ENCODE measurements around the gene EIF4EBP2.

EIF4EBP2 gene

GRCh38 chr10:70367195-70367796, 36.6 kb upstream of the EIF4EBP2 start:
- Histone ChIP-seq H3K9ac (ENCODE audit: low read length) (no peak overlapping the region), H3K36me3 (ENCODE audit: insufficient read depth, low read length) (no peaks in the 10 kb centered on the region), H3K27ac (ENCODE audit: low read depth, low read length) (peak overlapping the region; percentile 8), H3K9me3 (ENCODE audit: low read length) (no peaks in the 10 kb centered on the region), H3K4me3 (ENCODE audit: low read depth in 1 of 2, low read length in 2 of 2) (no peak overlapping the region), H3K4me1 (ENCODE audit: insufficient read depth, low read length) (peaks cover 17% of the 10 kb centered on the region), H3K27me3 (ENCODE audit: control insufficient read depth in 1 of 2, insufficient read depth in 2 of 2, low read length in 2 of 2) (no peaks in the 10 kb centered on the region)

GRCh38 chr10:70368774-70369482, 35.0 kb upstream of the EIF4EBP2 start:
- peak overlapping the region; percentile 39 for H3K27ac ChIP-seq (ENCODE audit: low read depth, low read length)

GRCh38 chr10:70369498-70370018, 34.4 kb upstream of the EIF4EBP2 start:
- Histone ChIP-seq H3K36me3 (ENCODE audit: insufficient read depth, low read length) (peaks cover 5% of the 10 kb centered on the region), H3K9ac (ENCODE audit: low read length) (no peak overlapping the region), H3K27me3 (ENCODE audit: control insufficient read depth in 1 of 2, insufficient read depth in 2 of 2, low read length in 2 of 2) (no peaks in the 10 kb centered on the region), H3K9me3 (ENCODE audit: low read length) (no peaks in the 10 kb centered on the region), H3K4me3 (ENCODE audit: low read depth in 1 of 2, low read length in 2 of 2) (no peak overlapping the region), H3K27ac (ENCODE audit: low read depth, low read length) (no peak overlapping the region), H3K4me1 (ENCODE audit: insufficient read depth, low read length) (peaks cover 2% of the 10 kb centered on the region)

More at GRCh38 chr10:70368774-70369482, 35.0 kb upstream of the EIF4EBP2 start:
- Histone ChIP-seq H3K9me3 (ENCODE audit: low read length) (no peaks in the 10 kb centered on the region), H3K36me3 (ENCODE audit: insufficient read depth, low read length) (peaks cover 5% of the 10 kb centered on the region), H3K9ac (ENCODE audit: low read length) (no peak overlapping the region), H3K4me3 (ENCODE audit: low read depth in 1 of 2, low read length in 2 of 2) (no peak overlapping the region), H3K27me3 (ENCODE audit: control insufficient read depth in 1 of 2, insufficient read depth in 2 of 2, low read length in 2 of 2) (no peaks in the 10 kb centered on the region), H3K4me1 (ENCODE audit: insufficient read depth, low read length) (peaks cover 9% of the 10 kb centered on the region)

- Histone ChIP-seq H3K36me3 (ENCODE audit: insufficient read depth, low read length) (peaks cover 12% of the 10 kb centered on the region), H3K27me3 (ENCODE audit: control insufficient read depth in 1 of 2, insufficient read depth in 2 of 2, low read length in 2 of 2) (no peaks in the 10 kb centered on the region), H3K9me3 (ENCODE audit: low read length) (no peaks in the 10 kb centered on the region), H3K4me3 (ENCODE audit: low read depth in 1 of 2, low read length in 2 of 2) (no peak overlapping the region), H3K9ac (ENCODE audit: low read length) (no peak overlapping the region), H3K4me1 (ENCODE audit: insufficient read depth, low read length) (no peaks in the 10 kb centered on the region), H3K27ac (ENCODE audit: low read depth, low read length) (no peak overlapping the region)
These were observed 33.2 kb upstream of the EIF4EBP2 start for GRCh38 chr10:70370766-70371165.

GRCh38 chr10:70371846-70372245, 32.1 kb upstream of the EIF4EBP2 start:
- no peak overlapping the region for H3K9ac ChIP-seq (ENCODE audit: low read length)
- no peaks in the 10 kb centered on the region for H3K27me3 ChIP-seq (ENCODE audit: control insufficient read depth in 1 of 2, insufficient read depth in 2 of 2, low read length in 2 of 2)
- peaks cover 12% of the 10 kb centered on the region for H3K36me3 ChIP-seq (ENCODE audit: insufficient read depth, low read length)
- no peak overlapping the region for H3K27ac ChIP-seq (ENCODE audit: low read depth, low read length)
- H3K4me1 ChIP-seq (ENCODE audit: insufficient read depth, low read length), result no peaks in the 10 kb centered on the region
- H3K4me3 ChIP-seq (ENCODE audit: low read depth in 1 of 2, low read length in 2 of 2), result no peak overlapping the region
- no peaks in the 10 kb centered on the region for H3K9me3 ChIP-seq (ENCODE audit: low read length)

- Histone ChIP-seq H3K36me3 (ENCODE audit: insufficient read depth, low read length) (peaks cover 12% of the 10 kb centered on the region), H3K4me3 (ENCODE audit: low read depth in 1 of 2, low read length in 2 of 2) (no peak overlapping the region), H3K9ac (ENCODE audit: low read length) (no peak overlapping the region), H3K27me3 (ENCODE audit: control insufficient read depth in 1 of 2, insufficient read depth in 2 of 2, low read length in 2 of 2) (no peaks in the 10 kb centered on the region), H3K27ac (ENCODE audit: low read depth, low read length) (no peak overlapping the region), H3K9me3 (ENCODE audit: low read length) (no peaks in the 10 kb centered on the region), H3K4me1 (ENCODE audit: insufficient read depth, low read length) (peaks cover 9% of the 10 kb centered on the region)
These were observed 28.9 kb upstream of the EIF4EBP2 start for GRCh38 chr10:70374775-70375614.

- no peaks in the 10 kb centered on the region for H3K27me3 ChIP-seq (ENCODE audit: control insufficient read depth in 1 of 2, insufficient read depth in 2 of 2, low read length in 2 of 2)
- H3K36me3 ChIP-seq (ENCODE audit: insufficient read depth, low read length), result peaks cover 12% of the 10 kb centered on the region
- no peak overlapping the region for H3K9ac ChIP-seq (ENCODE audit: low read length)
- H3K4me1 ChIP-seq (ENCODE audit: insufficient read depth, low read length), result peaks cover 23% of the 10 kb centered on the region
- H3K27ac ChIP-seq (ENCODE audit: low read depth, low read length), result no peak overlapping the region
- H3K4me3 ChIP-seq (ENCODE audit: low read depth in 1 of 2, low read length in 2 of 2), result no peak overlapping the region
- no peaks in the 10 kb centered on the region for H3K9me3 ChIP-seq (ENCODE audit: low read length)
These were observed 27.2 kb upstream of the EIF4EBP2 start for GRCh38 chr10:70376436-70377378.

GRCh38 chr10:70378122-70378521, 25.8 kb upstream of the EIF4EBP2 start:
- Histone ChIP-seq H3K9me3 (ENCODE audit: low read length) (no peaks in the 10 kb centered on the region), H3K4me3 (ENCODE audit: low read depth in 1 of 2, low read length in 2 of 2) (no peak overlapping the region), H3K27ac (ENCODE audit: low read depth, low read length) (no peak overlapping the region), H3K36me3 (ENCODE audit: insufficient read depth, low read length) (peaks cover 12% of the 10 kb centered on the region), H3K27me3 (ENCODE audit: control insufficient read depth in 1 of 2, insufficient read depth in 2 of 2, low read length in 2 of 2) (no peaks in the 10 kb centered on the region), H3K4me1 (ENCODE audit: insufficient read depth, low read length) (peaks cover 23% of the 10 kb centered on the region), H3K9ac (ENCODE audit: low read length) (no peak overlapping the region)

GRCh38 chr10:70379581-70380176, 24.3 kb upstream of the EIF4EBP2 start:
- no peak overlapping the region for H3K9ac ChIP-seq (ENCODE audit: low read length)
- no peaks in the 10 kb centered on the region for H3K9me3 ChIP-seq (ENCODE audit: low read length)
- H3K4me1 ChIP-seq (ENCODE audit: insufficient read depth, low read length), result peaks cover 23% of the 10 kb centered on the region
- no peak overlapping the region for H3K27ac ChIP-seq (ENCODE audit: low read depth, low read length)
- no peak overlapping the region for H3K4me3 ChIP-seq (ENCODE audit: low read depth in 1 of 2, low read length in 2 of 2)
- no peaks in the 10 kb centered on the region for H3K27me3 ChIP-seq (ENCODE audit: control insufficient read depth in 1 of 2, insufficient read depth in 2 of 2, low read length in 2 of 2)
- peaks cover 7% of the 10 kb centered on the region for H3K36me3 ChIP-seq (ENCODE audit: insufficient read depth, low read length)

- Histone ChIP-seq H3K9ac (ENCODE audit: low read length) (no peak overlapping the region), H3K36me3 (ENCODE audit: insufficient read depth, low read length) (no peaks in the 10 kb centered on the region), H3K9me3 (ENCODE audit: low read length) (no peaks in the 10 kb centered on the region), H3K4me3 (ENCODE audit: low read depth in 1 of 2, low read length in 2 of 2) (no peak overlapping the region), H3K4me1 (ENCODE audit: insufficient read depth, low read length) (peaks cover 23% of the 10 kb centered on the region), H3K27me3 (ENCODE audit: control insufficient read depth in 1 of 2, insufficient read depth in 2 of 2, low read length in 2 of 2) (no peaks in the 10 kb centered on the region), H3K27ac (ENCODE audit: low read depth, low read length) (no peak overlapping the region)
These were observed 23.4 kb upstream of the EIF4EBP2 start for GRCh38 chr10:70380350-70381135.

All from muscle layer of colon (tissue), 2 donors.